GM04504 (cell line): ENCODE results near the gene DTL.

ENCODE experiments used
- DNase-seq: peaks from one replicate; pipeline ENCODE4 v3.0.0-alpha.2; 2012; ENCODE audit warnings: low read depth

DTL gene

DNA sequence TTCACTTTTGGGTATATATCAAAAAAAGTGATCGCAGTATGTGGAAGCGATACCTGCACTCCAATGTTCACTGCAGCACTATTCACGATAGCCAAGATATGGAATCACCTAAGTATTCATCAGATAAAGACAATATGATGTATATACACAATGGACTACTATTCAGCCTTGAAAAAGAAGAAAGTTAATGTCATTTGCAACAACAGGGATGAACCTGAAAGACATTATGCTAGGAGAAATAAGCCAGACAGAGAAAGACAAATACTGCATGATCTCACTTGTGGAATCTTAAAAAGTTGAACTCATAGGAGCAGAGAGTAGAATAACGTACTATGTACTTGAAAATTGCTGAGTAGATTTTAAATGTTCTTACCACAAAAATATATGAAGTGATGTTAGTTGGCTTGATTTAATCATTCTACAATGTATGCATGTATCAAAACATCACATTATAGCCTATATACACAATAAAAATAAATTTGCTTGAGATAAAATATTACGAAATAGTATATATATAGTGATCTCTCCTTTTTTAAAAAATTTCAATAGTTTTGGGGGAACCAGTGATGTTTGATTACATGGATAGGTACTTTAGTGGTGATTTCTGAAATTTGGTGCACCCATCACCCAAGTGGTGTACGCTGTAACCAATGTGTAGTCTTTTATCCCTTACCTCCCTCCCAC is 56.0 kb downstream of the DTL start:
- DNase-seq, result no peak

DNA sequence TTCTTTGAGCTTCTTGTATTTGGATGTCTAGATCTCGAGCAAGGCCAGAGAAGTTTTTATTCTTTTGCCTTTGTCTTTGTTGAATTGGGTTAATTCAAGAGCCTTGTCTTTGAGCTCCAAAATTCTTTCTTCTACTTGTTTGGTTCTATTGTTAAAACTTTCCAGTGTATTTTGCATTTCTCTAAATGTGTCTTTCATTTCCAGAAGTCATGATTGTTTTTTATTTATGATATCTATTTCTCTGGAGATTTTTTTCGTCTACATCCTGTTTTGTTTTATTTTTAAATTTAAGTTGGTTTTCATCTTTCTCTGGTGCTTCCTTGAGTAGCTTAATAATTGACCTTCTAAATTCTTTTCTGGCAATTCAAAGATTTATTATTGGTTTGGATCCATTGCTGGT is 61.8 kb downstream of the DTL start:
- DNase-seq, result no peak

DNA sequence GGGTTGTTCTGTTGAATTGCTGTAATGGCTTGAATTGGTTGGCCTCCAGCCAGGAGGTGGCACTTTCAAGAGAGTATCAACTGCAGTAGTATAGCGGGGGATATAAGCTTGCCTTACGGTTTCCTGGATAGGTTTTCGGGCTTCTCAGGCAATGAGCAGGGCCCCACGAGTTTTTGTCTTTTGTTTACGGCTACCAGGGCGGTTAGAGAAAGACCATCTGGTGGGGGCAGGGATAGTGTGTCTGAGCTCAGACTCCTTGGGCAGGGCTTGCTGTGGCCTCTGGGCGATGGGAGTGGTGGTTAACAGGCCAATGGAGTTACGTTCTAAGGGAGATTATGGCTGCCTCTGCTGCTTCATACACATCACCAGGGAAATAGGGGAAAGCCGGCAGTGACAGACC is 62.8 kb downstream of the DTL start:
- no peak for DNase-seq

DNA sequence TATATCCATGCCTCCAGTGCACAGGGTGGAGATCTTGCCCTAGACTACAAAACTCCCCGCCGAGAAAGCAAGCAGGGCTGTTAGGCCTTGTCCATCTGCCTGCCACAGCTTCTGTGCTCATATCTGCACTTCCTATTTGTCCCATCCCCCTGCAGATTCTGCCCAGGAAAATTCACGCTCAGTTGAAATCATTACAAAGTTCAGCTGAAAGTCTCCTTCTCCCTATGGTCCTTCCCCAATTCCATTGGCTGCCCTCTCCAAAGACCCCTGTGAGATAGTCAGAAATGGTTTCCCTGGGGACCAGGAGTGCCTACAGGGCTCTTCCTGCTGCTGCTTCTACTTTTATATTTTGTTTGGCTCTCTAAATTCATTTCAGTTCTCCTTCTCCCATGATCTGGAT is 63.2 kb downstream of the DTL start:
- no peak for DNase-seq

DNA sequence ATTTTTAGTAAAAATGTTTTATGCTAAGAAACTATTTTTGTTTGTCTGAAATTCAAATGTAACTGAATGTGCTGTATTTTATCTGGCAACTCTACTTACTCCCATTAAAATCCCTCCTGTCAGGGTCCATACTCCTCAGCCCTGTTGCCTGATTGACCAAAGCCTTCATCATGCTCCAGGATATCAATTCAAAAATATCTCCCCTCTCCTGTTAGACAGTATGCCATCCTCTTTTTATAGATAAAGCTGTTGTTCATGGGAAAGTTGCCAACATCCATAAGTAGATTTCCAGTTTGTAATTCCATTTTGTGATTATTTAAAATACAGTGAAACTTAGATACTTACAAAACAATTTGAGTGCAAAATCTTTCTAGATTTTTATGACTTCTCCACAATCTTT is 65.7 kb downstream of the DTL start:
- DNase-seq, result no peak

DNA sequence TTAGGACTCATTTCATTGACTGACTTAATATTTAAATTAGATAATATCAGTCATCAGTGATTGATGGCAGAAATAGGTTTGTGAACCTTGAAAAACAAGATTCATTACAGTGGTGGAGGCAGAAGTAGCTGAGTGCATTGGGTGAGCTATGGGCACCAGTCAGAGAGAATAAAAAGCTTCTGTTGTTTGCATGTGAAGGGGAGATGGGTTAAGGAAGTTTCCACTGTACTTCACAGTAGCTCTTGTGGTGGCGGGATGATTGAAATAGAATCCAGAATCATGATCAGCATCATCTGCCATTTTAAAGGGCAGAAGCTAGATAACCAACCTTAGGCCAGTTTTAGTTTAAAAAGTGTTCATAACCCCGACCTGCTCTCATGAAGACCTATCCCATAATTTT is 66.2 kb downstream of the DTL start:
- DNase-seq, result no peak

DNA sequence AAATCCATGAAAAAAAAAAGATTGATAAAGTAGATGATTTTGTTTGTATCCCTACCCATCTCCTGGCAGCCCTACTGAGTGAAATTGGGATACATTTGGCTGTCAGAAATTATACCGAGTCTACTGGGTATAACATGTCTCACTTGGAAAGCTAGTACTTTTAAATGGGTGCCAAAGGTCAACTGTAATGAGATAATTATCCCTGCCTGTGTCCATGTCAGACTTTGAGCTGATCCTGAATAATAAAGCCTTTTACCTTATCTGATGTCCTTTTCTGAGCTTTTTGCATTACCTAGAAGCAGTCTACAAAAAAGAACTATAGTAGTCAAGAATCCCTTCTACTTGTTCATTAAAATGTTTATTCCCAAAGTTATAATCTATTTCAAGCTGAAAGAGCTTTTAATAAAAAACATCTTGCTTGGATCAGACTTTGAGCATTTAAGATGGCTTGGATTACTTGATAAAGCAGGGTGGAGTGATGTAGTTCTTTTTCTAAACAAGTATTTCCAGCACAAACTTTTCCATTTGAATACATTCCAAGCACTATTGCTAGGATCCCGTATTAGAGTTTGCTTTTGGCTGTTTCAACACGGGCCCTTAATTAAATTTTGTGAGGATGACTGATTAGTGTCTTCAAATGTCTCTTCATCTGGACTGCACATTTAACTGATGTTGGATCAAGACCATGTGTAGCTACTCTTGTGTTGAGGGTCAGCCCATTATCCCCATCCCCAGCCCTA is 69.2 kb downstream of the DTL start:
- DNase-seq, result peak; percentile 14

DNA sequence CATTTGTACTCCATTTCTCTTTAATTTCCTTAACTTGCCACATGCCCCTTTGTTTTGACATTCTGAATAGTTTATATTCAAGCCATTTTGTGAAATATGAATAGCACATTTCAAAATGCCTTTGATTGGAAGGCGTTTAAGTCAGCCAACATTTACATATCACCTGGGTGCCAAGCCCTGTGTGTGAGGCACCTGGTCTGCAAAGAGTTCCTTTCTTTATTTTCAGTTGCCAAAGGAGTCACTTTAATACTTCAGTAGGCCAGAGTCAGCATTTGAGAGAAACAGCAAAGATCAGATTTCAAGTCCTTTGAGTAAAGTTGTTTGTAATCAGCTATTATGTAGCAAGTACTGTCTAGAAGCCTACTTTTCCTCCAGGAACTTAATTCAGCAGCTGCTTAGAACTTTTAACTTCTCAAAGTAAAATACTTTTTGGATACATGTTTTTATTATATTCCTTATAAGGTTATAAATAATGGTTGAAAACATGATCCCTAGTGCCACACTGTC is 70.8 kb downstream of the DTL start:
- no peak for DNase-seq

DNA sequence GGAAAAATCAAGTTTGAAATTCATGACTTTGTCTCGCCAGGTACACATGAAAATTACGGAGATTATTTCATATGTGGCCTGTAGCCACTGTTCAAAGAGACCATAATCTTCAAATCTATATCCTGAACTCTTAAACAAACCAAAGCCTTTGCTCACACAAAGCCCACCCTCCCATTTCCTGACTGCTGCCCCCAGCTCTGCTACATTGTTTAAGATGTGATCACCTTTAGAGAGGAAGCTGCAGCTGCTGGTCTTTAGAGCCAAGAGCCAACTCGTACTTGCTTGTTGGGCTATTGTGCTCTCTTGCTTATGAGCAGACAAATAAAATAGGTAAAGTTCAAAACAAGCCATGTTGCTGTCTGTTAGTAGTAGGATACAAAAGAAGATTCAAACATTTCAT is 71.9 kb downstream of the DTL start:
- DNase-seq, result no peak

DNA sequence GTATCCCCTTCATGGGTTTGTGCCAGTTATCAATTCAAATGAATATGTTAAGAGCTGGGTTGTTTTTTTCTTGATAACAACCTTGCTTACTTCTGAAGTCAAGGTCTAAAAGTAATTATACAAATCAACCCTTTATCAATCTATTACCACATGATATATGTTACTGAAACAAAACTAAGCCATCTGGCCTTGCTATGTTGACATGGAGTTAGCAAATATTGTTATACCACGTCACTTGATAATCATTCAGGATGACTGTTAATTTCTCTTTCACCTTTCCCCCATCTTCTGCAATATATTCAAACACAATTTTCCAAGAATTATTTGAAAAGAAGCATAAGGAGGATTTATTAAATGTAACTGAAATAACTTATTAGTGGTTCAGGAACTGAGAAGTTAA is 72.6 kb downstream of the DTL start:
- DNase-seq, result no peak

DNA sequence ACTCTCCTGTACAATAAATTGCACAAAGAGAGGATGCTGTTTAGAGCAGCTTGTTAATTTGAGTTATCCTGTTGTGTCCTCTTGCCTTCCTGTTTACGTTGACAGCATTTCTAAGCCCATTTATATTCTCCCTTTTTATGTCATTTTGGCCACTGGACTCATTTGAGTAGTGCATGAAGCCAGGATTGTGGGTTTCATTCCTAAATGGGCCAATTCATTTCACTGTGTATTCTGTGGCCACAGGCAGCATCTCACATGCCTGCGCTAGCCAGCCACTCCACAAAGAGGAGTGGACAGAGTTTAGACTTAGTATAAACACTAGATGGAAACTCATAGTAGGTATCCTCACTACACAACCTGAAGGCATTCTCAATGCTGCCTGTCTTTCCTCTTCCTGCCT is 73.4 kb downstream of the DTL start:
- no peak for DNase-seq

DNA sequence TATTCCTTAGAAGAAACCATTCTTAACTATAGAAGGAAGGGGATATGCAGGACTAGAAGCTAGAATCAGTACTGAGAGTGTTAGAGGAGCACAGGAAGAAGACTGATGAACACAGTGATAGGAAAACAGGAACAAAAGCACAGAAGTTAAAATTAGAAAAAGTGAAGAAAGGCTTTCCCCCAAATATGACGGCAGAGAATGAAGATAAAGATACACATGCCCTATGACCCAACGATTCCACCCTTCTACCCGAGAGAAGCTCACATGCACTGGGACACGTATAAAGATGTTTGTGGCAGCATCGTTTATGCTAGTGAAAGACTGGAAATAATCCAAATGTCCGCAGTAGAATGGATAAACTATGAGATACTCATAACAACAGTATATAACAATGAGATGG is 74.2 kb downstream of the DTL start:
- DNase-seq, result no peak

DNA sequence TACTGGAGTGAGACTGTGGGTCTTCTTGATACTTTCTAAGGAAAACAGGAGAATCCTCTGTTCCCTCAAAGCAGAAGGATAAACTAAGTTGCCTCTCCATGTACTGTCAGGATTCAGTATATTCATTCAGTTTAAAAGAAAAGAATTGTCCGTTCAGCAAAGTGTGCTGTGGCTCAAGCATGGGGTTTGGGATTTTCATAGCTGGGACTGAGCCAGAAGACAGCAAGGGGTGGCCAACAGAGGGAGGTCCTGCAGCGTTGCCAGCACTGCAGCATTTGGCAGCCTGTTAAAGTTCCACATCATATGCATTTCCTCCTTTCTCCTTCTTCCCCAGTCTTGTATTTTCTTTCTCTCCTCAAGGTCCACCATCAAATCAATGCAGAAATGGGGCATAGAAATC is 75.1 kb downstream of the DTL start:
- peak; percentile 7 for DNase-seq

DNA sequence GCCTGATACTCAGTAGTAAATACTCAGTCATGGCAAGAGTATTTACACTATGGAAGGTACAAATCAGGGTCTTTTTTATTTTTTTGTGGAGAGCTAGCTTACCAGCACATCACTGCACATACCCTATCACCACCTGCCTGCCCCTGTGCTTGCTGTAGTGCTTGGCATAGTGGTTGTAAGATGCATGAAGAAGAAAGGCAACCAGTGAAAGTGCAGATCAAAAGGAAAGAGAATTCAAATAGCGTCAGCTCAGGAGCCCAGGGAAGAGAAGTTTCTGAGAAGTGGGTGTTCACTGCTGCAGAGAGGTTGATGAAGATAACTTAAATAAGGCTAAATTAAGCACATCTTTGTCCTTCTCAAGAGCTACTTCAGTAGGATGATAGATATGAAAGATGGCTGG is 76.0 kb downstream of the DTL start:
- no peak for DNase-seq

DNA sequence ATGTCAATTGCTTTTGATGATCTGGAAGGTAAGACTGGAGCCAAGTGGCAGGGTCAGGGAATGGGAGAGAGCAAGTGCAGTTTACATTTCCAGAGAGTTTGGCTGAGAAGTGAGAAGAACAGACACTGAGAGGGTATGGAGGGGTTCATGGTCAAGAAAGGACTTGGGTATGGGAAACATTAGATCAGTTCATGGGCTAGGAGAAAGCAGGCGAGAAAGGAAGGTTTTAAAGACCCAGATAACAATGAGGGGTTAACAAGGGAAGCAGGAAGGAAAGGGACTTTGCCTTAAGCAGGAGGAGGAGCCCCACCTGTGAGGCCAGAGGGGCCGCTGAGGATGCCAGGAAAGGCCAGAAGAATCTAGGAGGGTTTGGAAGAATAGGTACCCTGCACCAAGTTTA is 78.2 kb downstream of the DTL start:
- no peak for DNase-seq

DNA sequence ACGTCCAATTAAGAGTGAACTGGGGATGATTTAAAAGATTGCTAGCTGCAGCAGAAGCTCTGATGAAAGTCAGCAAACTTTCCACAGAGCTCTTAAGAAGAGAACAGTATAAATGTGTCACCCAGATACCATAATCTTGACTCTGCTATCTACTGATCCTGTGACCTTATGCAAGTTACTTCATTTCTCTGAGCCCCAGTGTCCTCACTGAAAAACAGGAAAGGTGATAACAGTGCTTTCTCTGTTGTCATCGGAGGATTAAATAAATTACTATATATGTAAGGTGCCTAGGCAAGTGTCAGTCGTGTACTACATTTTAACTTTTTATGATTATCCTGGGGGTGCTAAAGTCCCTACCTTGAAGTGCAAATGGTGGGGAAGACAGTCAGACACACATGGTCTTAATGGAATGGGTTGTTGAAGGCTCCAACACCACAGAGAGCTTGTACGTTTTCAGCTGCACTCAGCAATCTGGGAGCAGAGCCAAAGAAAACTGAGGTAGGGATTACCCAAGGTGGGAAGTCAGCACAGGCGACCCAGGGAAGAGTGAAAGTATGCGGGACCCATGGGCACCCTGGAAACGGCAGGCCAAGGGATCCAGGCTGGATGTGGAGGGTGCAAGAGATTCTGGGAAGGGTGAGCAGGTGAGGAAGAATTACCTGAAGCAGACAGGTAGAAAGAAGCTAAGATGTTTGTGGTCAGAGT is 82.8 kb downstream of the DTL start:
- DNase-seq, result no peak

DNA sequence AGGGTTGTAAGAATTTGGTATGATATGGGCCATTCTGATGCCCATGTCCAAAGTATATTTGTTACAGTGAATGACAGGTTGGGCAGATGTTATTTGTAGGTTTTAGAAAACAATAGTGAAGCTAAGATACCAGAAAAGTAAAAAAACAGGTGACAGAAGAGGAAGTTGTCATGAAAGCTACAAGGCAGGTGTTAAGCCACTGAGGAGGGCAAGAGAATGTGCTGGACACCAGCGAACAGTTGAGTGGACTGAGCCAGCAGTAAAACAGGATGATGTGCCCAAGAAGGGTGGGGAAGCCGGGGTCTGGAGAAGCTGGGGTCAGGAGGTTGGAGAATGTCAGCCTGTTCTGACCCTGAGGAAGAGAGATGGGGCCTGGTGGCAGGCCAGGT is 83.3 kb downstream of the DTL start:
- DNase-seq, result no peak

DNA sequence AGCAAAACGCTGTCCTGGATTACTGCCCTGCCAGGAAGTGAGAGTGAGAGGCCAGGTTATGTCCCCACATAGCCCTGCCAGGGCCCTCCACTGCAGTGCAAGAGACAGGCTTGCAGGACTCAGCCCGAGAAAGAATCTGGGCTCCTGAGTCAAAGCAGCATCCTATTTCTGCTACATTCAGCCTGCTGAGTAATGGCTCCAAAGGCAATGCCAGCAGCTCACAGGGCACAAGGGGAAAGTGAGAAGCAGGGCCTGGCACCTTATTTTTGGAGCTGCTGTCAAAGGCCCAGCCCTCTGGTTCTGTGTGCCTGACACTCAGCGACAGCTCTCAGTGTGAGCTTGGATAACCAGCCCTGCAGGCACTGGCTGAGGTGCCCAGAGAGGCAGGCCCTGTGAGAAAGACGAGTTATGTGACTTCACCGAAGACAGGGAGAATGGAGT is 83.9 kb downstream of the DTL start:
- no peak for DNase-seq

DNA sequence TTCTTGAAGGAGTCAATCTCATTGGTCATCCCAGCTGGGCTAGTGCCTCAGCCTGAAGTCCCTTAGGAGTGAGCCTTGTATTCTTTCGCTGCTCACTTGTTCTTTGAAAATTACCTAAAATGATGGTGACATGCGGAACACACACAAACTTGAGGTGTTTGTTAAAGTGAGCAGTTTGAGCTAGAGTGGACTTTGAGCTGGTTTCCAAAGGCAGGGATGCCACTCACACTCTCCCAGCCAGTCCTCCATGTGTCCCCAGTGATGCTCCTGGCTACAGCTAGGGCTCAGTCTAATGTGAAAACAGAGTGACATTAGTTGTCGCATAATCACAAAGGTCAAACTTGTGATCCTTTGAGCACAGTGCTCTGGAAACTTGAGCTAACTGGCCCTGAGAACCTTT is 84.3 kb downstream of the DTL start:
- no peak for DNase-seq

DNA sequence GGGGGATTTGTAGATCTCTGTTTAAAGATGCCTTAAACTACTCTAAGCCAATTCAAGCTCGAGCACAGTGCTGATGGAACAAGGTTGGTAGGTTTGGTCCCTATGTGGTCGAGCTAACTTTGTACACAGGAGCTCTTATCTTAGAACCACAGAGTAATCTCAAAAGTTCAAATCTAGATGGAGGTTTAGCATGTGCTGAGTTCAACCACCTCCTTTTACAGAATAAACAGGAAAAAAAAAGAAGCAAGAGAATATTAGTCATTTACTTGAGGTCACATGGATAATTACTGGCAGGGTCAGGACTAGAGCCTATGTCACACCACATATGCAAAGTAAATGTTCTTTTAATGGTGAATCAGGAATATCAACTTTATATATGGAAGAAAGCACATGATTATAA is 86.2 kb downstream of the DTL start:
- DNase-seq, result no peak

DNA sequence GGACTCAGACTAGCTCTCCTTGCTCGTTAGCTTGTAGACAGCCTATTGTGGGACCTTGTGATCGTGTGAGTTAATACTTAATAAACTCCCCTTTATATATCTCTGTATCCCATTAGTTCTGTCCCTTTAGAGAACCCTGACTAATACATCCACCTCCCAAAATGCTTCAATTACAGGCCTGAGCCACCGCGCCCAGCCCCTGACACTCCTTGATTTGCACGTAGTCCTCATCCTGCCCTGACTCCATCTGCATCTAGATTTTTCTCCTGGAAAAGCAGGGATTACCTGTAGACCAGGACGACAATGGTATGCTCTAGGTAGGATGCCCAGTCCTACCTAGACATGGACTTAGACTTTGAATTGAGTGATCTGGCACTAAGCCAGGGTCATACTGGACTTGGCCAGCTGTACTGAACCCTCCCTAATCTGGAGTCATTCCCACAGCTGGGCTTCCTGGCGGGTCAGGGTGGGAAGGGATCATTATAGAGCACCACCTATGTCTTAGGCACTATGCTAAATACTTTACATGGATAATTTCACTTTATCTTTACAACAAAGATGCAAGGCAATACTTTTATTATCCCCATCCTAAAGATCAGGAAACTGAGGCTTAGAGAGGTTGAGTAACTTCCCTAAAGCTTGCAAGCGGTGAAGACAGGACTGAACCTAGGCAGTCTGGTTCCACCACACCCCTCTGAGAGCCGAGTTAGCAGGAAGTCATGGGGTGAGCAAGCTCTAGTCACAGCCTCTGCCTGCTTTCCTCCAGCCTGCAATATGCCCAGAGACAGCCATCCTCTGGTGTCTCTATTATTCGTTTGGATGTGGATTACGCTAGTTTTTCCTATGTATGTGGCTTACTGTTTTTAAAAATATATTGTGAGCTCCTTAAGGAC is 89.4 kb downstream of the DTL start:
- DNase-seq, result no peak

DNA sequence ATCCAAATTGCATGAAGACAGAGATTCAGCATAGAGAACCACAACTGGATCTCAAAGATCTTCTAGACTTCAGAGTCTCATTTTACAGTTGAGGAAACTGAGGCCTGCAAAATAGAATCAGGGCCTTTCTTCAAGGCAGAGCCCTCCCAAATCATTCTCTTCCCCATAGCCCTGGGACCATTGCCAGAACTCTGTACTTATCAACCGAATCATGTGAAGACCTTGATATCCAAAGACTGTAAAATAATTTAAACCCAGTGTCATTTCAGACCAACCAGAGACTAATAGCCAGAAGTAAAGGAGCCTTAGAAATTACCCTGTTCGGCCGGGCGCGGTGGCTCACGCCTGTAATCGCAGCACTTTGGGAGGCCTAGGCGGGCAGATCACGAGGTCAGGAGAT is 90.1 kb downstream of the DTL start:
- DNase-seq, result no peak
